Activated CD4-positive, alpha-beta T cell treated with anti-CD3 and anti-CD28 coated beads, Interleukin-2, amount 10 ng/mL, durations not matched to agents 24 days and 14 days (primary cell): ENCODE data around the gene TLE5. TPM values are rescaled to one million over a fixed set of nuclear protein-coding genes. Genes with fewer than 3 reads are reported as not detected.
"Not testable (repeated sequence)": the region's sequence is repeated elsewhere in the genome, so short reads cannot be mapped to it uniquely, and the experiment has no call there.

ENCODE experiments used
- DNase-seq: peaks from one replicate; pipeline ENCODE4 v3.0.0; 2022
- H3K27ac Mint-ChIP-seq: one replicate; pipeline ENCODE4 v1.8.0; 2022; ENCODE audit warnings: mild to moderate bottlenecking, mixed read lengths
- H3K27me3 Mint-ChIP-seq: one replicate; pipeline ENCODE4 v1.8.0; 2022; ENCODE audit warnings: mixed read lengths
- H3K36me3 Mint-ChIP-seq: one replicate; pipeline ENCODE4 v1.8.0; 2022; ENCODE audit warnings: low read depth, mild to moderate bottlenecking, mixed read lengths
- H3K4me1 Mint-ChIP-seq: one replicate; pipeline ENCODE4 v1.8.0; 2021; ENCODE audit warnings: mixed read lengths
- H3K4me3 Mint-ChIP-seq: one replicate; pipeline ENCODE4 v1.8.0; 2022; ENCODE audit warnings: mild to moderate bottlenecking, moderate library complexity, mixed read lengths
- H3K9me3 Mint-ChIP-seq: one replicate; pipeline ENCODE4 v1.8.0; 2021; ENCODE audit warnings: mixed read lengths
- intact Hi-C: fragments of 100-400 bp; cut with micrococcal nuclease; formaldehyde crosslinking; loops from one replicate; pipeline ENCODE4 v1.15.1; 2023
- total RNA-seq: library from RNA; stranded (reverse); gene quantifications from 2 replicates; pipeline ENCODE4 v1.2.3, GENCODE V29; 2022

The TLE5 gene
- total RNA-seq, 1 donor from 2014 or later, result 380 TPM

DNA sequence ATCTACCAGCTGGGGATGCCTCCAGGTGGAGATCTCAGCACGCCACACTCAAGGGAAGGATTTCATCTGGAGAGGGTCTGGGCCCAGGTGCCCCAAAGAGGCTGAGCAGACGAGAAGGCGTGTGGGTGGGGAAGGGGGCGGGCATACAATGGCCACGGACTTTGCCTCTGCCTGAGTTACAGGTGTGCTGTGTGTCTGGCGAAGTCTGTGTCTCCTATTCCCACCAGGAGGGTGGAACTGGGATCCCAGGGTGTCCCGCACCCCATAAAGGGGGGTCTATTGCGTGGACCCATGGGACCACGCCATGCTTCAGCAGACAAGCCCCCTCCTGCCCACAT lies 36.8 kb downstream of the TLE5 start:
- H3K36me3 Mint-ChIP-seq, result no peaks in the 10 kb centered on the region
- no peak for DNase-seq
- no peak overlapping the region for H3K27ac Mint-ChIP-seq
- H3K9me3 Mint-ChIP-seq, result no peaks in the 10 kb centered on the region
- no peak overlapping the region for H3K4me3 Mint-ChIP-seq
- peaks cover 34% of the 10 kb centered on the region for H3K27me3 Mint-ChIP-seq
- intact Hi-C loops, result no loop called here
- H3K4me1 Mint-ChIP-seq, result peaks cover 13% of the 10 kb centered on the region

DNA sequence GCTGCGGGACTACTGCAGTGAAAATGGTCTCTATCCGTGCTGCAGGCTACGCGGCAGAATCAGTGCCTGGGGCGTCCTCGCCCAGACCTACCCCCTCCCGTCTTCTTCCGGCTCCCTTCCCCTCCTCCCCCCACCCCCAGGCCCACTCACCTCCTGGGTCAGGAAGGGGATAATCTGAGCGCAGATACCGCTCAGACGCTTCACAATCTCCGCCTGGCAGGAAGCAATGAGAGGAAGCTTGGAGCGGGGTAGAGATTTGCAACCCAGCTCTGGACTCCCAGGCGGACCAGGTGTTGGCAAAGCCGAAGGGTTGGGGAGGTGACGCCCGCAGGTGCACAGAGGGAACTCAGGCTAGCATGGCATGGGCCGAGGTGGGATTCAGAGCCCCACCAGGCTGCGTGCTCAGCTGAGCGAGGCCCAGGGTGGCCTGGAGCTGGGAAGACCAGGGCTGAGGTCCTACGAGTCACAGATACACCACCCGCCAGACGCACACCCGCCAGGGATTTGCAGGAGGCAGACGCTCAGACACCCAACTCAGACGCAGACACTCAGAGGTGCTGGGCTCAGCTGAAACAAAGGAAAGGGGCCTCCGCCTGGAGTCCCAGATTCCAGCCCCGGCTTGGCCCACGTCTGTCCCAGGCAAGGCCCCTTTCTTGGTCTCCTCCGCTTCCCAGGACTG lies 37.3 kb downstream of the TLE5 start:
- DNase-seq, result no peak

DNA sequence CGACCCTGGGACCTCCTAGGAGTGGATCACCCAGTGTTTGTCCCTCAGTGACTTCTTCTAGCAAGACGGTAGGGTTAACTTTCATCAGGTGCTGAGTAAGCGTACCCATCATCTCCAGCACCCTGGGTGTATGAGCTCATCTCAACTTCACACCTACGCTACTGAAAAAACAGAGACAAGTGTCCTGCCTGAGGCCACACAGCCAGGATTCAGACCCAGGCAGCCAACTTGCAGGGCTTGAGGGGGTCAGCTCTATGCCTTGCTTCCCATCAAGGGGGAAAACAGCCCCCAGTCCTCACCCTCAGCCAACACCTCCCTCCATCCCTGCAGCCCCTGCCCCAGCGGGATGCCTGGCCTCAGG lies 37.8 kb downstream of the TLE5 start:
- Mint-ChIP-seq H3K27me3 (peaks cover 23% of the 10 kb centered on the region), H3K9me3 (no peaks in the 10 kb centered on the region), H3K4me3 (peak overlapping the region; percentile 39), H3K27ac (no peak overlapping the region), H3K36me3 (no peaks in the 10 kb centered on the region), H3K4me1 (peaks cover 13% of the 10 kb centered on the region)
- intact Hi-C loops, result no loop called here
- no peak for DNase-seq

More for the DNA sequence above, 37.3 kb downstream of the TLE5 start:
- Mint-ChIP-seq H3K36me3 (no peaks in the 10 kb centered on the region), H3K27me3 (peaks cover 28% of the 10 kb centered on the region), H3K9me3 (no peaks in the 10 kb centered on the region), H3K4me3 (peak overlapping the region; percentile 39), H3K4me1 (peaks cover 13% of the 10 kb centered on the region), H3K27ac (no peak overlapping the region)
- intact Hi-C loops, result no loop called here

DNA sequence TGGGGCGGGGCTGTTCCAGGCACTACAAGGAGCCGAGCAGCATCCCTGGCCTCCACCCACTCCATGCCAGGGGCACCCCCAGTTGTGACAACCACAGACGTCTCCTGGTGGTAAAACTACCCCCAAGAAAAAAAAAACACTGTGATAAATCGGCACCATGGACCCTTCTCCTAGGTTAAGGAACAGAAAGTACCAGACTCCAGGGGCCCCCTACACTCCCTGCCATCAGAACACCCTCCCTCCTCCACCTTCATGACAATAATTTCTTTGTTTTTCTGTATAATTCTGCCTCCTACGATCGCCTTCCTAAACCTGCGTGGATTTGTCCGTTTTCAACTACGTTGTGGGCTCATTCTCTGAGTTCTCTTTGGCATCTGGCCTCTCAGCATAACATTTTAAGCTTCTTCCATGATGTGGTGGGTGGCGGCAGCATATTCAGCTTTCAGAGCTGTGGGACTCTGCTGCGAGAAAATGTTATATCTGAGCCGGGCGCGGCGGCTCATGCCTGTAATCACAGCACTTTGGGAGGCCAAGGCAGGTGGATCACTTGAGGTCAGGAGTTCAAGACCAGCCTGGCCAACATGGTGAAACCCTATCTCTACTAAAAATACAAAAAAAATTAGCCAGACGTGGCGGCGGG lies 41.9 kb downstream of the TLE5 start:
- no peaks in the 10 kb centered on the region for H3K9me3 Mint-ChIP-seq

DNA sequence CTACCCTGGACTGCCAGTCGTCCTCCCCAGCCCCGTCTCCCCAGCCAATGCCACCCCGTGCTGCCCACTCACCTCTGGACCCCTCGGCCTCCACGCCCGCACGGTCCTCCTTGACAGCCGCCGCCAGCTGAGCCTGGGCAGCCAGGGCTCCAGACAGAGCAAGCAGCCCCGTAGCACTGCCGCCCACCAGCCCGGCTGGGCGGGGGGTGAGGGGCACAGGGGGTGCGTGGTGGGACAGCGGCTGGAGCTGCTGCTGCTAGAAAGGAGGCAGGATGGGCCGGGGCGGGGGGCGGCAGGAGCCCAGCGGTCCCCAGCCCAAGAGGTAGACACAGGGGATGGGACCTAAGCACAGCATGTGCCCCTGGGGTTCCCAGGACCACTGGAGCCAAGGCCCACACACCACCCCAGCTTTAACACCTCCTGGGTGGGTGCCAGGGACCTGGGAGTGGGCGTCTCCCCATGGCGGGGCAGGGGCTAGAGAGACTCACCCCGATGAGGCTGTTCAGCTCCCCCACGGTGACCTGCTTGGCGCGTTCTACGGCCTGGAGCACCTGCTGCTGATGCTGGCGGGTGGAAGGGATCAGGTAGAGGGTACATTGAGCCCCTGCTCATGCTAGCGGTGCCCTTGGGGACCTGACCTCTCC lies 43.0 kb downstream of the TLE5 start:
- H3K27ac Mint-ChIP-seq, result no peak overlapping the region
- H3K36me3 Mint-ChIP-seq, result no peaks in the 10 kb centered on the region
- peaks cover 3% of the 10 kb centered on the region for H3K27me3 Mint-ChIP-seq
- no peak for DNase-seq
- no peaks in the 10 kb centered on the region for H3K9me3 Mint-ChIP-seq
- intact Hi-C loops, result no loop called here
- no peak overlapping the region for H3K4me3 Mint-ChIP-seq
- H3K4me1 Mint-ChIP-seq, result peaks cover 8% of the 10 kb centered on the region

More for the DNA sequence above, 41.9 kb downstream of the TLE5 start:
- intact Hi-C loops, result no loop called here
- Mint-ChIP-seq H3K27me3 (peaks cover 11% of the 10 kb centered on the region), H3K4me1 (peaks cover 13% of the 10 kb centered on the region), H3K27ac (no peak overlapping the region), H3K36me3 (no peaks in the 10 kb centered on the region), H3K4me3 (no peak overlapping the region)
- no peak for DNase-seq

DNA sequence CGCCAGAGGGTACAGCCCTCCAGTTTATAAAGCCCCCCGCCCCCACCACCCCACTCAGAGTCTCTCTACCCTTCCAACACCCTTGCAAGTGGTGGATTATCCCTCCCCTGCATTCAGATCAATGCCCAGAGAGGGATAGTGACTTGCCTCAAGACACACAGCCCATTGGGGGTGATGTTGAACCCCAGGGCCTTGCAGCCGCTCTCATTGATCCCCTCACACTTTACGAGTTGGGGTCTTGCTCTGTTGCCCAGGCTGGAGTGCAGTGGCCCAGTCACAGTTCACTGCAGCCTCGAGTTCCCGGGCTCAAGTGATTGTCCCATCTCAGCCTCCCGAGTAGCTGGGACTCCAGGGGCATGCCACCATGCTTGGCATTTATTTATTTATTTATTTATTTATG lies 44.4 kb downstream of the TLE5 start:
- H3K27me3 Mint-ChIP-seq, result peaks cover 1% of the 10 kb centered on the region
- peaks cover 3% of the 10 kb centered on the region for H3K4me1 Mint-ChIP-seq

DNA sequence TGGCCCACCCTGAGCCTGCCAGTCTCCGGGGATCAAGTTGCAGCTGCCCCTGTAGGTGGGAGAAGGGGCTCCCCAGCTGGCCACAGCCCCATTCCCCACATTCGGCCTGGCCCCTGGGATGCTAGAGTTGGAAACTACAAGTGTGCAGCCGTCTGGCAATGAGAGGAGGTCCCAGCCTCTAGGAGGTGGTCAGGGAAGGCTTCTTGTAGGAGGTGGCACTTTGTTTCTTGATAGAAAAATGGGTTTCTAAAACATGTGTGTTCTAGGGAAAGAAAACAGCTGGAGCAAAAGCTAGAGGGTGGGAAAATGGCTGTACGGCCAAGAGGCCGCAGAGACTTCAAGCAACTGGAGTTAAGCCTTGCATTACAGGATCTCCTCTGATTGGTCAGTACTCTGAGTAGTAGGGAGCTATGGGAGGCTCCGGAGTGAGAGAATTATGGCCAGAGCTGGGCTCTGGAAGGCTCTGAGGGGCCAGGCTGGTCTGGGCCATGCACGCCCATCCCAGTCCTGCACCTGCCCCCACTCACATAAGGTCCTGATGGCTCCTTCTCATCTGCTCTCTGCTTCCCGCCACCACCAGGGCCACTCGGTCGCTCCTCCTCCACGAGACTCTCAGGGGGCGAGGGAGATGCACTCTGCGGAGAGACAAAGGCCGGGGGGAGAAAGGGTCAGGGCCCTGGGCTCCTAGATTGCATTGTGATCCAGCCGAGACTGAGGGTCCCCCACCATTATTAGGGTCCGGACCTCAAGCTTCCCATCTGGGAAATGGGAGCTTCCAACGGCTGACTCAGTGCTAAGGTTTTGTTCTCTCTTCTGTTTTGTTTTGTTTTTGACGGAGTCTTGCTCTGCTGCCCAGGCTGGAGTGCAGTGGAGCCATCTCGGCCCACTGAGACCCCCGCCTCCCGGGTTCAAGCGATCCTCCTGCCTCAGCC lies 46.9 kb downstream of the TLE5 start:
- Mint-ChIP-seq H3K4me1 (no peaks in the 10 kb centered on the region), H3K36me3 (no peaks in the 10 kb centered on the region), H3K9me3 (no peaks in the 10 kb centered on the region), H3K4me3 (no peak overlapping the region), H3K27me3 (no peaks in the 10 kb centered on the region), H3K27ac (no peak overlapping the region)
- DNase-seq, result no peak
- intact Hi-C loops, result no loop called here

More for the DNA sequence above, 44.4 kb downstream of the TLE5 start:
- Mint-ChIP-seq H3K36me3 (no peaks in the 10 kb centered on the region), H3K4me3 (no peak overlapping the region), H3K9me3 (no peaks in the 10 kb centered on the region), H3K27ac (no peak overlapping the region)
- DNase-seq, result no peak
- intact Hi-C loops, result no loop called here

DNA sequence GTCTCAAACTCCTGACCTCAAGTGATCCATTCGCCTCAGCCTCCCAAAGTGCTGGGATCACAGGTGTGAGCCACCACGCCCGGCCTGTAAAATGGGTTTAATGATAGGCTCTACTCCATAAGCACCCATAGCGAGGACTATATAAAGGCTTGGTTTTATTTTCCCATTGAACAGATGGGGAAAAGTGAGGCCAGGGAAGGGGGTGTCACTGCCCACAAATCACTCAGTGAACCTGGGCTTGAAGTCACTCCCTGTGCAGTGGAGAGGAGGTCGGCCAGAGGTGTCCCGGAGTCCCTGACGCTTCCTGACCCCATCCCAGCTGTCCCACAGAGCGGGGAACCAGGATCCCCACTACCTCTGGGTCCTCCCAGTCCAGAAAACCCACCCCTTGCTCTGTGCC lies 48.2 kb downstream of the TLE5 start:
- H3K4me1 Mint-ChIP-seq, result no peaks in the 10 kb centered on the region
- H3K27me3 Mint-ChIP-seq, result no peaks in the 10 kb centered on the region
- intact Hi-C loops, result no loop called here
- no peak overlapping the region for H3K27ac Mint-ChIP-seq
- H3K4me3 Mint-ChIP-seq, result no peak overlapping the region
- DNase-seq, result no peak
- no peaks in the 10 kb centered on the region for H3K36me3 Mint-ChIP-seq
- H3K9me3 Mint-ChIP-seq, result no peaks in the 10 kb centered on the region

DNA sequence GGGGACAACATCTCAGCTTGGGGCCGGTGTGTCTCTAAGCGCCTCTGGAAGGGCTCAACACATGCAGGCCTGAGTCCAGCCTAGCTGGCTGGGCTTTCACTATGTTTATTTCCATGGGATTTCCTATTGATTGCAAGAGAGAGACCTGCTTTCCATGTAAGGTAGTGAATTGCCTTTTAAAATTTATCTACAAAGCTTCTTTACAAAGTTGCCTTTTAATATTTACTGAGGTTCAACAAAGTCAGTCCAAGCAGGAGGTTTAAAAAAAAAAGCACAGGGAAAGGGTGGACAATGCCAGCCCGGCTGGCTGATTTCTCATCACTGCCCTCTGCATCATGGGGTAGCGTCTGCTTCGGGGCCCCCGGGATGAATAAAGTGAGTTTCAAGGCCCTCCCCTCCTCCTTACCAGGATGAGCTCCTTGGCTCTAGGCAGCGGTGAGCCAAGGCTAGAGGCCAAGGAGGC lies 49.0 kb downstream of the TLE5 start:
- Mint-ChIP-seq H3K4me1 (no peaks in the 10 kb centered on the region), H3K27ac (no peak overlapping the region), H3K9me3 (no peaks in the 10 kb centered on the region), H3K4me3 (no peak overlapping the region), H3K27me3 (no peaks in the 10 kb centered on the region), H3K36me3 (no peaks in the 10 kb centered on the region)
- intact Hi-C loops, result no loop called here
- no peak for DNase-seq

DNA sequence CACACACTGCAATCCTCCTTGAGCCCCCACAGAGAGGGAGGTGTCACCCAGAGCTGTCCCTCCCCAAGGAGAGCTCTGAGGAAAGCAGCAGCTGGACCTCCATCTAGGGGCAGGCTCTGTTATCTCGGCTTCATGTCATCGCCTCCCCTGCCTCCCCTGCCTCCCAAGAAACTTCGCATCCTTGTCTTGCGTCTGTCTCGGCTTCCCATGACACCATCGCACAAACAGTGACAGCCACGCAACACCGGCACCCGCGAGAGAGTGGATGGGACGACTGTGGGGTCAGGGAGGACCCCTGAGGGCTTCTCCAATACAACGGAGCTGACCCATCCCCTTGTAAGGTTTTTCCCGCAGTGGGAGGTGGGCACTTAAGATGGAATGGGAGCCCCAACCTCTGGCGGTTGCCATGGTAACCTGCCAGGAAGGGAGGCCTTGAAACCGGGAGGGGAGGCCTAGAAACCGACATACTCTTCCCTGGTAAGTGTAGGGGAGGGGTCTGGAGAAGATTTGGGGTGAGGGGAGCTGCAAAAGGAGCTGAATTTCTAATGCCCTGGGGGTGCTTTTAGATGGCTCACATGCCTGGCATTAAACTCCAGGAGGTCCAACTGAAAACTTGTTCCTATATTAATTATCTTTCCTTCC lies 49.6 kb downstream of the TLE5 start:
- no peak for DNase-seq
- no peaks in the 10 kb centered on the region for H3K9me3 Mint-ChIP-seq
- intact Hi-C loops, result no loop called here
- H3K27ac Mint-ChIP-seq, result no peak overlapping the region
- no peaks in the 10 kb centered on the region for H3K4me1 Mint-ChIP-seq
- H3K4me3 Mint-ChIP-seq, result no peak overlapping the region
- H3K36me3 Mint-ChIP-seq, result no peaks in the 10 kb centered on the region
- no peaks in the 10 kb centered on the region for H3K27me3 Mint-ChIP-seq

DNA sequence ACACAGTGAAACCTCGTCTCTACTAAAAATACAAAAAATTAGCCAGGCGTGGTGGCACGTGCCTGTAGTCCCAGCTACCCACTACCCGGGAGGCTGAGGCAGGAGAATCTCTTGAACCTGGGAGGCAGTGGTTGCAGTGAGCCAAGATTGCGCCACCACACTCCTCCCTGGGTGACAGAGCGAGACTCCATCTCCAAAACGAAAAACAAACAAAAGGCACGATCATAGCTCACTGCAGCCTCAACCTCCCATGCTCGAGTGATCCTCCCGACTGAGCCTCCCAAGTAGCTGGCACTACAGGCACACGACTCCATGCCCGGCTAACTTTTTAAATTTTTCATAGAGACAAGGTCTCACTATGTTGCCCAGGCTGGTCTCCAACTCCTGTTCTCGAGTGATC lies 50.2 kb downstream of the TLE5 start:
- H3K27ac Mint-ChIP-seq, H3K36me3 Mint-ChIP-seq, intact Hi-C loops, H3K4me3 Mint-ChIP-seq, H3K9me3 Mint-ChIP-seq, H3K4me1 Mint-ChIP-seq, DNase-seq, H3K27me3 Mint-ChIP-seq: not testable (repeated sequence)

DNA sequence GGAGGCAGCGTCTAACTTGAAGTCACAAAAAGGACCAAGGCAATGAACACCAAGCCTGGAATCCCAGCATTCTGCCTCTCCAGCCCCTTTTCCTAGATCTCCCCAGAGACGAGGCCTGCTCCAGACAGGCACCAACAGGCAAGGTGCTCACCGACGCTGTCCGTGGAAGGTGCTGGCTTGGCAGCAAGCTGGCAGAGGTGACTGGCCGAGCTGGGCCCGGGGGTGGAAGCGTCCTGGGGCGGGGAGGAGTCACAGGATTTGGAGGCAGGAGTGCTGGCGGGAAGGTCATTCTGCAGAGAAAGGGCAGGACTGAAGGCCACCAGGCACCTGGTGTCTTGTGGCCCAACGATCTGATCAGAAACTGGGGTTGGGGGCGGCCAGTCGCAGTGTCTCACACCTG lies 51.4 kb downstream of the TLE5 start:
- Mint-ChIP-seq H3K27ac (no peak overlapping the region), H3K27me3 (no peaks in the 10 kb centered on the region), H3K9me3 (no peaks in the 10 kb centered on the region), H3K36me3 (no peaks in the 10 kb centered on the region), H3K4me3 (no peak overlapping the region), H3K4me1 (no peaks in the 10 kb centered on the region)
- intact Hi-C loops, result no loop called here
- no peak for DNase-seq

DNA sequence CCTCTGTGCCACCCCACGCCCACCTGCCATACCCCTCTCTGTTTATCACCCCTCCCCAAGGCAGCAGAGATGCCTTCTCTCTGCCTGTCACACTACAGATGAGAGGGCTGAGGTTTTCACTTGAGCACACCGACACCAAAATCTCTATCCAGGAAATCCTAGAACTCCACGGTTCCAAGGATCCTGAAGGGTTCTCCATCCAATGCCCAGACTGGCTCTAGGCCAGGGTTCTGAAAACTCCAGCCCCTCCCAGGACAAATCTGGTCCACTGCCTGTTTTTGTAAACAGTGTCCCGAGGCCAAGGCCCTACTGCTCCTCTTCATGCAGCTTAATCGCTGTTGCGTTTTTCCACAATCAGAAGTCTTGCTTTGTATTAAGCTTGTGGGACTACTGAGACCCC lies 53.3 kb downstream of the TLE5 start:
- no peaks in the 10 kb centered on the region for H3K27me3 Mint-ChIP-seq
- no peaks in the 10 kb centered on the region for H3K36me3 Mint-ChIP-seq
- no peak overlapping the region for H3K4me3 Mint-ChIP-seq
- H3K27ac Mint-ChIP-seq, result no peak overlapping the region
- no peaks in the 10 kb centered on the region for H3K9me3 Mint-ChIP-seq
- H3K4me1 Mint-ChIP-seq, result no peaks in the 10 kb centered on the region
- no peak for DNase-seq
- intact Hi-C loops, result no loop called here
